WTC11 (cell line): Measurements from ENCODE around the gene HILPDA. TPM values are rescaled to one million over a fixed set of nuclear protein-coding genes. Genes with fewer than 3 reads are reported as not detected.

Experiments used
- ATAC-seq: fragments of 200-7000 bp; cut with Tn5 transposase; 2 replicates; pipeline ENCODE4 v1.10.0; 2021; ENCODE audit warnings: mild to moderate bottlenecking, moderate library complexity
- CTCF ChIA-PET: fragments of 300-600 bp; sonication (Branson Sonifier 250); formaldehyde crosslinking; loops from one replicate; lab custom pipeline; 2021; ENCODE audit warnings: antibody characterized with exemption; lab: Charles Lee
- POLR2A ChIA-PET: fragments of 350-600 bp; sonication (Branson Sonifier 250); formaldehyde crosslinking; loops from one replicate; lab custom pipeline; 2021; ENCODE audit warnings: antibody characterized with exemption; lab: Charles Lee
- DNase-seq: peaks from one replicate; pipeline ENCODE4 v3.0.0; 2021; ENCODE audit warnings: low spot score
- H3K27ac Mint-ChIP-seq: 2 replicates; pipeline ENCODE4 v1.8.0; 2021; ENCODE audit warnings: mixed read lengths
- H3K27me3 Mint-ChIP-seq: 2 replicates; pipeline ENCODE4 v1.8.0; 2021; ENCODE audit warnings: low read depth, mild to moderate bottlenecking, moderate library complexity, mixed read lengths
- H3K36me3 Mint-ChIP-seq: 2 replicates; pipeline ENCODE4 v1.8.0; 2021; ENCODE audit warnings: mixed read lengths
- H3K4me1 Mint-ChIP-seq: 2 replicates; pipeline ENCODE4 v1.8.0; 2022; ENCODE audit warnings: mixed read lengths
- H3K4me3 Mint-ChIP-seq: 2 replicates; pipeline ENCODE4 v1.8.0; 2021; ENCODE audit warnings: mild to moderate bottlenecking, moderate library complexity, mixed read lengths
- H3K9me3 Mint-ChIP-seq: 2 replicates; pipeline ENCODE4 v1.8.0; 2021; ENCODE audit warnings: mixed read lengths
- ATF1 ChIP-seq: sonication (generic); formaldehyde crosslinking; IDR thresholded peaks from 2 replicates; pipeline ENCODE4 v1.8.1; 2023; ENCODE audit warnings: mild to moderate bottlenecking, moderate library complexity, missing genetic modification reagents
- EMX1 ChIP-seq: fragments of 250-450 bp; sonication (Bioruptor Pico); IDR thresholded peaks from 2 replicates; pipeline ENCODE4 v1.8.0; 2021; ENCODE audit warnings: mild to moderate bottlenecking
- ESRRA ChIP-seq: sonication (generic); formaldehyde crosslinking; IDR thresholded peaks from 2 replicates; pipeline ENCODE4 v1.8.1; 2022; ENCODE audit warnings: mild to moderate bottlenecking, missing genetic modification reagents, borderline replicate concordance
- HMGA2 ChIP-seq: fragments of 250-450 bp; sonication (Bioruptor Pico); IDR thresholded peaks from 2 replicates; pipeline ENCODE4 v1.4.0; 2021; ENCODE audit warnings: mild to moderate bottlenecking, moderate library complexity
- IRF2 ChIP-seq: sonication (generic); formaldehyde crosslinking; IDR thresholded peaks from 2 replicates; pipeline ENCODE4 v1.8.0; 2022; ENCODE audit warnings: low read depth, missing genetic modification reagents, borderline replicate concordance
- JUN ChIP-seq: sonication (generic); formaldehyde crosslinking; IDR thresholded peaks from 2 replicates; pipeline ENCODE4 v1.8.0; 2023; ENCODE audit warnings: mild to moderate bottlenecking, missing genetic modification reagents
- MYBL2 ChIP-seq: sonication (generic); formaldehyde crosslinking; IDR thresholded peaks from 2 replicates; pipeline ENCODE4 v1.8.1; 2023; ENCODE audit warnings: mild to moderate bottlenecking, moderate library complexity, missing genetic modification reagents
- NFE2L1 ChIP-seq: sonication (generic); formaldehyde crosslinking; IDR thresholded peaks from 2 replicates; pipeline ENCODE4 v1.8.1; 2023; ENCODE audit warnings: missing genetic modification reagents
- NR3C1 ChIP-seq: sonication (generic); formaldehyde crosslinking; conservative IDR thresholded peaks from 2 replicates; pipeline ENCODE4 v1.8.1; 2023; ENCODE audit warnings: low read depth, mild to moderate bottlenecking, missing genetic modification reagents
- SMAD3 ChIP-seq: sonication (generic); formaldehyde crosslinking; IDR thresholded peaks from 2 replicates; pipeline ENCODE4 v1.8.0; 2022; ENCODE audit warnings: missing genetic modification reagents, mild to moderate bottlenecking, borderline replicate concordance
- ZNF416 ChIP-seq: fragments of 250-450 bp; sonication (Bioruptor Pico); IDR thresholded peaks from 2 replicates; pipeline ENCODE4 v1.9.0; 2021; ENCODE audit warnings: mild to moderate bottlenecking, inconsistent platforms
- ZNF671 ChIP-seq: fragments of 250-450 bp; sonication (Bioruptor Pico); IDR thresholded peaks from 2 replicates; pipeline ENCODE4 v1.8.0; 2021; ENCODE audit warnings: mild to moderate bottlenecking
- total RNA-seq: library from RNA; stranded (reverse); gene quantifications from 3 replicates; pipeline ENCODE4 v1.2.3, GENCODE V29; 2021
- TF ChIP-seq, protein P1 (sequence below): fragments of 250-450 bp; sonication (Bioruptor Pico); conservative IDR thresholded peaks from 2 replicates; pipeline ENCODE4 v1.9.0; 2021; ENCODE audit warnings: mild to moderate bottlenecking
- TF ChIP-seq, protein P2 (sequence below): sonication (generic); formaldehyde crosslinking; IDR thresholded peaks from 2 replicates; pipeline ENCODE4 v1.8.0; 2022; ENCODE audit warnings: mild to moderate bottlenecking, missing genetic modification reagents
- TF ChIP-seq, protein P3 (sequence below): sonication (generic); formaldehyde crosslinking; IDR thresholded peaks from 2 replicates; pipeline ENCODE4 v1.8.0; 2022; ENCODE audit warnings: mild to moderate bottlenecking, missing genetic modification reagents
- TF ChIP-seq, protein P4 (sequence below): fragments of 250-450 bp; sonication (Bioruptor Pico); IDR thresholded peaks from 2 replicates; pipeline ENCODE4 v1.9.0; 2021; ENCODE audit warnings: mild to moderate bottlenecking, borderline replicate concordance
- TF ChIP-seq, protein P5 (sequence below): sonication (generic); formaldehyde crosslinking; IDR thresholded peaks from 2 replicates; pipeline ENCODE4 v1.8.0; 2022; ENCODE audit warnings: mild to moderate bottlenecking, missing genetic modification reagents
- TF ChIP-seq, protein P6 (sequence below): sonication (generic); formaldehyde crosslinking; IDR thresholded peaks from 2 replicates; pipeline ENCODE4 v1.8.0; 2022; ENCODE audit warnings: missing genetic modification reagents

HILPDA gene
- total RNA-seq, 1 experiment from 2014 or later = 28.7 TPM

DNA sequence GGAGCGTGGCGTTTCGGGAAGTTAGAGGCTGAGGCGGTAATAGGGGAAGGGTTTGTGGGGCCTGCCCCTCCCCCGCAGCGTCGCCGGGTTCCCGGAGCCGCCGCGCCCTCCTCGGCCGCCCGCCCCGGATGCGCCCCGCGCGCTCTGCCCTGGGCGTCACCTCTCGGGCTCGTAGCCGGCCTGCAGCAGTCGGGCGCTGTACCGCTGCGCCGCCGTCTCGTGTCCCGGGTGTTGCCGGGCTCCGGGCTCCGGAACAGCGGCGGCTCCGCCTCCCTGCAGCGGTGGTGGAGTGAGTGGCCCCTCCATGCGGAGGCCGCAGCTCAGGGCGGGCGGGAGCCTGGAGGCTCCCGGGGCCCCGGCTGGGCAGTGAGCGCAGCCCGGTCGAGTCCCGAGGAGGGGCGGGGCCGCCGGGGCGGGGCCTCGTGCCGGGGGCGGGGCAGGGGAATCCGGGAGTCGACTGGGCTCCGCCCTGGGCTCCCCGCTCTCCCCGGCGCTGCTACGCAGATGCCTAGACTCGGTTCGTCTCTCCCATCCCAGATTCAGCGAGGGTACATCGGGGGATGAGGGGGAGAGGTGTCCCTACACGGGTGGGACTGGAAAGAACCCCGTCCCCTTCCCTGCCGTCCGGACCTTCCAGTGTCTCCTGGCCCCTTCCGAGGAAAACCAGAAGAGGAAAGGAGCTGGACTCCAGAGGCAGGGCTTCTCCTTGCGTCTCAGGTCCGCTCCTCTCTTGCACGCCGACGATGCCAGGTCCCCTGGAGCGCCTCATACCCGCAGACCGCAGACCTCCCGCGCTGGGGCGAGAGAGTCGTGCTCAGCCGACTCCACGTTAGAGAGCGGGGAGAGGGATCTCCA is 45.9 kb upstream of the HILPDA start, which contains the start of gene IMPDH1 (continued):
- TF ChIP-seq, protein P1, sequence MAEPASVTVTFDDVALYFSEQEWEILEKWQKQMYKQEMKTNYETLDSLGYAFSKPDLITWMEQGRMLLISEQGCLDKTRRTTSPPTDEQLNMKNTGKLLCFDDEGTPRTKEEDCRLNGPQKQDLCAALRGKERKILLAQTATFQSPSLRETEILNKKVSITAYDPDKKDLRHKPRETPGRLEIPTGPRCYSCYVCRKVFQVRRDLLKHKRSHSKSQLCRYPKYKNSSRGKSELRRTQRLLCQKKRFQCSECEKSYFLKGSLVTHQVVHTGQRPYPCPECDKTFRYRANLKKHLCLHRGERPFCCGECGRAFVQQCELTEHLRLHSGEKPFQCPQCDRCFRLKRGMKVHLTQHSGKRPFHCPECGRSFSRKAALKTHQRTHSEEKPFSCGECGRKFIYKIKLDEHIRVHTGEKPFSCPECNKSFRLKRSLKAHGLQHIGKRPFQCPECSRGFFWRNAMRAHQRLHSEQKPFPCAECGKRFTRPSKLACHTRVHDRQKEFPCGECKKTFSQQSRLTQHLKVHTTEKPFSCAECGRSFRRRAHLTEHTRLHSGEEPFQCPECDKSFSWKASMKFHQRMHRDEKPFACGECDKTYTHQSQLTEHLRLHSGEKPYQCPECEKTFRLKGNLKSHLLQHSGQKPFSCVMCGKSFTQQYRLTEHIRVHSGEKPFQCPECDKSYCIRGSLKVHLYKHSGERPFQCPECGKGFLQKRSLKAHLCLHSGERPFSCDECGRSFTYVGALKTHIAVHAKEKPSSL = no peak

DNA sequence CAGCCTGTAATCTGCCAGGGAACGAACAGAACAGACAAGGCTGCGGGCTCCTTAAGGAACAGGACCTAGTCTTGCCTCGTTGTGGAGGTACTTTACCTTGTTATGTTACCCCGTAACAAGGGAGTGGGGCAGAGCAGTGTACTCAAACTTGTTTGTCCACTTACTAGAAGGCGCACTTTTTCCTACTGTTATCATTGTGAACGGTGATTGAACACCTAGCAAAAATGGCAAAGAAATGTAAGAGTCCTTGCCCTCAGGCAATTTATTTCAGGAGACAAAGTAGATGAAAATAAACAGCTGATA is 45.3 kb upstream of the HILPDA start:
- H3K36me3 Mint-ChIP-seq = no peaks in the 10 kb centered on the region
- H3K4me3 Mint-ChIP-seq = peak overlapping the region; percentile 91
- TF ChIP-seq, protein P2, sequence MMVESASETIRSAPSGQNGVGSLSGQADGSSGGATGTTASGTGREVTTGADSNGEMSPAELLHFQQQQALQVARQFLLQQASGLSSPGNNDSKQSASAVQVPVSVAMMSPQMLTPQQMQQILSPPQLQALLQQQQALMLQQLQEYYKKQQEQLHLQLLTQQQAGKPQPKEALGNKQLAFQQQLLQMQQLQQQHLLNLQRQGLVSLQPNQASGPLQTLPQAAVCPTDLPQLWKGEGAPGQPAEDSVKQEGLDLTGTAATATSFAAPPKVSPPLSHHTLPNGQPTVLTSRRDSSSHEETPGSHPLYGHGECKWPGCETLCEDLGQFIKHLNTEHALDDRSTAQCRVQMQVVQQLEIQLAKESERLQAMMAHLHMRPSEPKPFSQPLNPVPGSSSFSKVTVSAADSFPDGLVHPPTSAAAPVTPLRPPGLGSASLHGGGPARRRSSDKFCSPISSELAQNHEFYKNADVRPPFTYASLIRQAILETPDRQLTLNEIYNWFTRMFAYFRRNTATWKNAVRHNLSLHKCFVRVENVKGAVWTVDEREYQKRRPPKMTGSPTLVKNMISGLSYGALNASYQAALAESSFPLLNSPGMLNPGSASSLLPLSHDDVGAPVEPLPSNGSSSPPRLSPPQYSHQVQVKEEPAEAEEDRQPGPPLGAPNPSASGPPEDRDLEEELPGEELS = no peak
- TF ChIP-seq, protein P3, sequence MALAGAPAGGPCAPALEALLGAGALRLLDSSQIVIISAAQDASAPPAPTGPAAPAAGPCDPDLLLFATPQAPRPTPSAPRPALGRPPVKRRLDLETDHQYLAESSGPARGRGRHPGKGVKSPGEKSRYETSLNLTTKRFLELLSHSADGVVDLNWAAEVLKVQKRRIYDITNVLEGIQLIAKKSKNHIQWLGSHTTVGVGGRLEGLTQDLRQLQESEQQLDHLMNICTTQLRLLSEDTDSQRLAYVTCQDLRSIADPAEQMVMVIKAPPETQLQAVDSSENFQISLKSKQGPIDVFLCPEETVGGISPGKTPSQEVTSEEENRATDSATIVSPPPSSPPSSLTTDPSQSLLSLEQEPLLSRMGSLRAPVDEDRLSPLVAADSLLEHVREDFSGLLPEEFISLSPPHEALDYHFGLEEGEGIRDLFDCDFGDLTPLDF = no peak
- TF ChIP-seq, all 79 proteins: peak for 0
- DNase-seq = no peak
- Mint-ChIP-seq H3K4me1 (peaks cover 25% of the 10 kb centered on the region), H3K9me3 (peaks cover 8% of the 10 kb centered on the region), H3K27me3 (peaks cover 80% of the 10 kb centered on the region), H3K27ac (no peak overlapping the region; the same call in 1 of the 2 replicates)
- ChIA-PET CTCF (interaction anchor here (0.7 to 4.4 kb wide), 7 partner anchors 14 to 51 kb away, joined by 3 to 47 read pairs (median 4); no protein-coding TSS in a partner anchor), POLR2A (no interaction called here)
- peak; percentile 10 for ATAC-seq

DNA sequence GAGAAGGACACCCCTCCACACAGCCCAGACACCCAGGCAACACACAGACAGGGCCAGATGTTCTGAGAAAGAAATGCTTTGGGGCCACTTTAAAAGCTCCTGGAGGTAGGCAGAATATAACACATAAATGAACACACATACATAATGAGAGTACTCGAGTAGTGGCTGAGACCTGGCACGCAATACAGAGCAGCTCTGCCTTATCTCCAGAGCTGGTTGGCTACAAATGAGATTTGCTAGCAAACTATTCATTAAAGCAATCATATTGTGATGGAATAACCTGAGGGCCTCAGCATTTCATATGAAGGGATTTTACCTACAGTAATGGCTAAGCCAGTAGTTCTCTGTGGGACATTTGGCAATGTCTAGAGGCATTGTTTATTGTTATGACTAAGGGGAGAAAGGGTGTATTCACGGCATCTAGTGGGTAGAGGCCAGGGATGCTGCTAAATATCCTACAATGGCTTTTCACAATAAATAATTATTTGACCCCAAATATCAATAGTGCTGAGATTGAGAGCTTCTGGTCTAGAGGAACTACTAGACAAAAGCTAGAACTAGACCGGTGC is 40.4 kb upstream of the HILPDA start:
- no peak for ATAC-seq
- peaks cover 8% of the 10 kb centered on the region for H3K9me3 Mint-ChIP-seq
- peaks cover 50% of the 10 kb centered on the region for H3K27me3 Mint-ChIP-seq
- DNase-seq = no peak
- H3K36me3 Mint-ChIP-seq = no peaks in the 10 kb centered on the region
- CTCF ChIA-PET = interaction anchor here (2.0 to 5.9 kb wide), 5 partner anchors 10 to 45 kb away, joined by 6 to 34 read pairs (median 13); no protein-coding TSS in a partner anchor
- POLR2A ChIA-PET = no interaction called here
- no peak overlapping the region for H3K27ac Mint-ChIP-seq
- H3K4me1 Mint-ChIP-seq = peaks cover 2% of the 10 kb centered on the region
- H3K4me3 Mint-ChIP-seq = no peak overlapping the region
- TF ChIP-seq, protein P4, sequence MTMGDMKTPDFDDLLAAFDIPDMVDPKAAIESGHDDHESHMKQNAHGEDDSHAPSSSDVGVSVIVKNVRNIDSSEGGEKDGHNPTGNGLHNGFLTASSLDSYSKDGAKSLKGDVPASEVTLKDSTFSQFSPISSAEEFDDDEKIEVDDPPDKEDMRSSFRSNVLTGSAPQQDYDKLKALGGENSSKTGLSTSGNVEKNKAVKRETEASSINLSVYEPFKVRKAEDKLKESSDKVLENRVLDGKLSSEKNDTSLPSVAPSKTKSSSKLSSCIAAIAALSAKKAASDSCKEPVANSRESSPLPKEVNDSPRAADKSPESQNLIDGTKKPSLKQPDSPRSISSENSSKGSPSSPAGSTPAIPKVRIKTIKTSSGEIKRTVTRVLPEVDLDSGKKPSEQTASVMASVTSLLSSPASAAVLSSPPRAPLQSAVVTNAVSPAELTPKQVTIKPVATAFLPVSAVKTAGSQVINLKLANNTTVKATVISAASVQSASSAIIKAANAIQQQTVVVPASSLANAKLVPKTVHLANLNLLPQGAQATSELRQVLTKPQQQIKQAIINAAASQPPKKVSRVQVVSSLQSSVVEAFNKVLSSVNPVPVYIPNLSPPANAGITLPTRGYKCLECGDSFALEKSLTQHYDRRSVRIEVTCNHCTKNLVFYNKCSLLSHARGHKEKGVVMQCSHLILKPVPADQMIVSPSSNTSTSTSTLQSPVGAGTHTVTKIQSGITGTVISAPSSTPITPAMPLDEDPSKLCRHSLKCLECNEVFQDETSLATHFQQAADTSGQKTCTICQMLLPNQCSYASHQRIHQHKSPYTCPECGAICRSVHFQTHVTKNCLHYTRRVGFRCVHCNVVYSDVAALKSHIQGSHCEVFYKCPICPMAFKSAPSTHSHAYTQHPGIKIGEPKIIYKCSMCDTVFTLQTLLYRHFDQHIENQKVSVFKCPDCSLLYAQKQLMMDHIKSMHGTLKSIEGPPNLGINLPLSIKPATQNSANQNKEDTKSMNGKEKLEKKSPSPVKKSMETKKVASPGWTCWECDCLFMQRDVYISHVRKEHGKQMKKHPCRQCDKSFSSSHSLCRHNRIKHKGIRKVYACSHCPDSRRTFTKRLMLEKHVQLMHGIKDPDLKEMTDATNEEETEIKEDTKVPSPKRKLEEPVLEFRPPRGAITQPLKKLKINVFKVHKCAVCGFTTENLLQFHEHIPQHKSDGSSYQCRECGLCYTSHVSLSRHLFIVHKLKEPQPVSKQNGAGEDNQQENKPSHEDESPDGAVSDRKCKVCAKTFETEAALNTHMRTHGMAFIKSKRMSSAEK = no peak
- no peak for TF ChIP-seq NR3C1 (CRISPR knock-in tag)
- no peak for TF ChIP-seq IRF2 (CRISPR knock-in tag)
- TF ChIP-seq ZNF671 = no peak
- TF ChIP-seq, protein P5, sequence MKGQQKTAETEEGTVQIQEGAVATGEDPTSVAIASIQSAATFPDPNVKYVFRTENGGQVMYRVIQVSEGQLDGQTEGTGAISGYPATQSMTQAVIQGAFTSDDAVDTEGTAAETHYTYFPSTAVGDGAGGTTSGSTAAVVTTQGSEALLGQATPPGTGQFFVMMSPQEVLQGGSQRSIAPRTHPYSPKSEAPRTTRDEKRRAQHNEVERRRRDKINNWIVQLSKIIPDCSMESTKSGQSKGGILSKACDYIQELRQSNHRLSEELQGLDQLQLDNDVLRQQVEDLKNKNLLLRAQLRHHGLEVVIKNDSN = no peak
- TF ChIP-seq JUN = no peak
- TF ChIP-seq ESRRA (CRISPR knock-in tag) = no peak
- TF ChIP-seq, protein P6, sequence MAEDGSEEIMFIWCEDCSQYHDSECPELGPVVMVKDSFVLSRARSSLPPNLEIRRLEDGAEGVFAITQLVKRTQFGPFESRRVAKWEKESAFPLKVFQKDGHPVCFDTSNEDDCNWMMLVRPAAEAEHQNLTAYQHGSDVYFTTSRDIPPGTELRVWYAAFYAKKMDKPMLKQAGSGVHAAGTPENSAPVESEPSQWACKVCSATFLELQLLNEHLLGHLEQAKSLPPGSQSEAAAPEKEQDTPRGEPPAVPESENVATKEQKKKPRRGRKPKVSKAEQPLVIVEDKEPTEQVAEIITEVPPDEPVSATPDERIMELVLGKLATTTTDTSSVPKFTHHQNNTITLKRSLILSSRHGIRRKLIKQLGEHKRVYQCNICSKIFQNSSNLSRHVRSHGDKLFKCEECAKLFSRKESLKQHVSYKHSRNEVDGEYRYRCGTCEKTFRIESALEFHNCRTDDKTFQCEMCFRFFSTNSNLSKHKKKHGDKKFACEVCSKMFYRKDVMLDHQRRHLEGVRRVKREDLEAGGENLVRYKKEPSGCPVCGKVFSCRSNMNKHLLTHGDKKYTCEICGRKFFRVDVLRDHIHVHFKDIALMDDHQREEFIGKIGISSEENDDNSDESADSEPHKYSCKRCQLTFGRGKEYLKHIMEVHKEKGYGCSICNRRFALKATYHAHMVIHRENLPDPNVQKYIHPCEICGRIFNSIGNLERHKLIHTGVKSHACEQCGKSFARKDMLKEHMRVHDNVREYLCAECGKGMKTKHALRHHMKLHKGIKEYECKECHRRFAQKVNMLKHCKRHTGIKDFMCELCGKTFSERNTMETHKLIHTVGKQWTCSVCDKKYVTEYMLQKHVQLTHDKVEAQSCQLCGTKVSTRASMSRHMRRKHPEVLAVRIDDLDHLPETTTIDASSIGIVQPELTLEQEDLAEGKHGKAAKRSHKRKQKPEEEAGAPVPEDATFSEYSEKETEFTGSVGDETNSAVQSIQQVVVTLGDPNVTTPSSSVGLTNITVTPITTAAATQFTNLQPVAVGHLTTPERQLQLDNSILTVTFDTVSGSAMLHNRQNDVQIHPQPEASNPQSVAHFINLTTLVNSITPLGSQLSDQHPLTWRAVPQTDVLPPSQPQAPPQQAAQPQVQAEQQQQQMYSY = no peak
- no peak for TF ChIP-seq EMX1 (CRISPR knock-in tag)
- TF ChIP-seq ATF1 (CRISPR knock-in tag) = no peak
- no peak for TF ChIP-seq NFE2L1 (CRISPR knock-in tag)
- TF ChIP-seq MYBL2 (CRISPR knock-in tag) = no peak
- no peak for TF ChIP-seq ZNF416 (CRISPR knock-in tag)
- no peak for TF ChIP-seq SMAD3 (CRISPR knock-in tag)
- TF ChIP-seq HMGA2 (CRISPR knock-in tag) = no peak
